Activated CD8-positive, alpha-beta memory T cell treated with anti-CD3 and anti-CD28 coated beads, Interleukin-2, amount 50 U/mL, for 24 hours (primary cell): ENCODE results near the gene NFIA.

ENCODE experiments used
- DNase-seq: peaks from one replicate; pipeline ENCODE4 v3.0.0-alpha.2; 2020; ENCODE audit errors: extremely low read depth

The NFIA gene

GRCh38 chr1:61183471-61184039, 101.2 kb downstream of the NFIA start:
- no peak for DNase-seq

- no peak for DNase-seq
Measured at GRCh38 chr1:61184040-61184713, 101.8 kb downstream of the NFIA start.

GRCh38 chr1:61184714-61185106, 102.3 kb downstream of the NFIA start:
- DNase-seq, result no peak

GRCh38 chr1:61186753-61187152, 104.4 kb downstream of the NFIA start:
- DNase-seq, result no peak

GRCh38 chr1:61187352-61188086, 105.2 kb downstream of the NFIA start:
- DNase-seq, result no peak

GRCh38 chr1:61190153-61190552, 107.8 kb downstream of the NFIA start:
- no peak for DNase-seq

GRCh38 chr1:61190618-61191432, 108.5 kb downstream of the NFIA start:
- DNase-seq, result no peak

- DNase-seq, result no peak
Measured at GRCh38 chr1:61191433-61191720, 109.0 kb downstream of the NFIA start.

- DNase-seq, result no peak
Measured at GRCh38 chr1:61192663-61193330, 110.4 kb downstream of the NFIA start.

GRCh38 chr1:61193808-61194207, 111.4 kb downstream of the NFIA start:
- DNase-seq, result no peak

GRCh38 chr1:61198554-61198953, 116.2 kb downstream of the NFIA start:
- DNase-seq, result no peak

GRCh38 chr1:61201035-61201434, 118.7 kb downstream of the NFIA start:
- DNase-seq, result no peak

GRCh38 chr1:61202854-61203598, 120.7 kb downstream of the NFIA start:
- DNase-seq, result no peak

GRCh38 chr1:61204528-61204927, 122.2 kb downstream of the NFIA start:
- DNase-seq, result no peak

- no peak for DNase-seq
Measured at GRCh38 chr1:61207416-61207815, 125.1 kb downstream of the NFIA start.

- no peak for DNase-seq
Measured at GRCh38 chr1:61208172-61208571, 125.8 kb downstream of the NFIA start.

- DNase-seq, result no peak
Measured at GRCh38 chr1:61208831-61209230, 126.5 kb downstream of the NFIA start.

- DNase-seq, result no peak
Measured at GRCh38 chr1:61210435-61211154, 128.2 kb downstream of the NFIA start.

GRCh38 chr1:61213245-61214011, 131.1 kb downstream of the NFIA start:
- no peak for DNase-seq

- DNase-seq, result no peak
Measured at GRCh38 chr1:61215119-61215518, 132.8 kb downstream of the NFIA start.
